Liver (tissue), 9 donors: Measurements from ENCODE around the gene CNKSR3. TPM values are rescaled to one million over a fixed set of nuclear protein-coding genes. Genes with fewer than 3 reads are reported as not detected.

Source experiments
- DNase-seq: peaks from one replicate; pipeline ENCODE4 v3.0.0-alpha.2; 2017; ENCODE audit warnings: low spot score
- H3K27ac ChIP-seq, 2 donors: one replicate each; pipeline ENCODE4 v1.7.0; 2013; ENCODE audit warnings: inconsistent platforms in 2 of 2, low read length in 2 of 2, control low read depth in 1 of 2, low read depth in 1 of 2, mild to moderate bottlenecking in 1 of 2
- H3K27me3 ChIP-seq, 4 donors: one replicate each; pipeline versions ENCODE4 v1.6.1 to v1.7.0; 2013; ENCODE audit warnings: low read length in 3 of 4, inconsistent platforms in 1 of 4, mild to moderate bottlenecking in 1 of 4, moderate library complexity in 1 of 4; ENCODE audit not compliant: control insufficient read depth in 4 of 4, insufficient read depth in 4 of 4
- H3K36me3 ChIP-seq, 4 donors: one replicate each; pipeline versions ENCODE4 v1.6.1 to v1.7.0; 2013; ENCODE audit warnings: low read length in 3 of 4, mild to moderate bottlenecking in 3 of 4, low read depth in 1 of 4, moderate library complexity in 1 of 4; ENCODE audit not compliant: control insufficient read depth in 4 of 4, insufficient read depth in 3 of 4
- H3K4me1 ChIP-seq, 4 donors: one replicate each; pipeline versions ENCODE4 v1.6.1 to v1.7.0; 2013; ENCODE audit warnings: low read length in 3 of 4, mild to moderate bottlenecking in 3 of 4, moderate library complexity in 1 of 4; ENCODE audit not compliant: control insufficient read depth in 4 of 4, insufficient read depth in 4 of 4
- H3K4me3 ChIP-seq, 3 donors: one replicate each; pipeline versions ENCODE4 v1.6.1 to v1.7.0; 2013; ENCODE audit warnings: low read length in 3 of 3, control low read depth in 1 of 3, low read depth in 1 of 3, mild to moderate bottlenecking in 1 of 3
- H3K9ac ChIP-seq, 2 donors: one replicate each; pipeline ENCODE4 v1.7.0; 2013; ENCODE audit warnings: low read length in 2 of 2, mild to moderate bottlenecking in 2 of 2, moderate library complexity in 2 of 2, control low read depth in 1 of 2, low read depth in 1 of 2
- H3K9me3 ChIP-seq, 4 donors: one replicate each; pipeline versions ENCODE4 v1.6.1 to v1.7.0; 2013; ENCODE audit warnings: low read length in 3 of 4; ENCODE audit not compliant: control insufficient read depth in 4 of 4
- ATF3 ChIP-seq: IDR thresholded peaks from 2 replicates; pipeline ENCODE4 v1.6.1; 2016; ENCODE audit warnings: antibody characterized with exemption
- FOXA2 ChIP-seq: IDR thresholded peaks from 2 replicates; pipeline ENCODE4 v1.6.1; 2016; ENCODE audit warnings: antibody characterized with exemption
- HNF4G ChIP-seq: IDR thresholded peaks from 2 replicates; pipeline ENCODE4 v1.6.1; 2016; ENCODE audit warnings: antibody characterized with exemption
- JUND ChIP-seq, 2 donors: IDR thresholded peaks; 2 replicates each; pipeline ENCODE4 v1.6.1; 2016; ENCODE audit warnings: antibody characterized with exemption in 2 of 2
- MAX ChIP-seq: IDR thresholded peaks from 2 replicates; pipeline ENCODE4 v1.6.1; 2016; ENCODE audit warnings: antibody characterized with exemption
- NR2F2 ChIP-seq: IDR thresholded peaks from 2 replicates; pipeline ENCODE4 v1.6.1; 2016; ENCODE audit warnings: antibody characterized with exemption
- REST ChIP-seq: IDR thresholded peaks from 2 replicates; pipeline ENCODE4 v1.6.1; 2016; ENCODE audit warnings: antibody characterized with exemption, mild to moderate bottlenecking
- RXRA ChIP-seq, 2 donors: IDR thresholded peaks; 2 replicates each; pipeline ENCODE4 v1.6.1; 2017 to 2018; ENCODE audit warnings: antibody characterized with exemption in 2 of 2, mild to moderate bottlenecking in 1 of 2
- SP1 ChIP-seq: IDR thresholded peaks from 2 replicates; pipeline ENCODE4 v1.6.1; 2018; ENCODE audit warnings: antibody characterized with exemption, mild to moderate bottlenecking
- YY1 ChIP-seq: IDR thresholded peaks from 2 replicates; pipeline ENCODE4 v1.6.1; 2016; ENCODE audit warnings: antibody characterized with exemption, mild to moderate bottlenecking
- ZBTB33 ChIP-seq: IDR thresholded peaks from 2 replicates; pipeline ENCODE4 v1.6.1; 2016; ENCODE audit warnings: antibody characterized with exemption
- WGBS: extraction: QIAGEN DNeasy Blood & Tissue Kit; methylation state at CpG from one replicate; pipeline ENCODE4 v1.1.7; 2013; 5-methylcytosine and 5-hydroxymethylcytosine counted together
- polyA plus RNA-seq, 2 donors: library from polyadenylated mRNA; stranded (reverse) in 1 of 2; unstranded in 1 of 2; fragments of 200-250 nt in 1 of 2; fragments of >200 nt in 1 of 2; fragmentation: Nextera tagmentation in 1 of 2; extraction: Ambion mirVana in 1 of 2; gene quantifications; one replicate each; pipeline versions ENCODE4 v1.2.1 to v1.2.3, GENCODE V29; 2013 to 2015
- total RNA-seq, 2 donors: library from RNA; depleted of rRNA; stranded (reverse); fragments of >200 nt; gene quantifications; one replicate each; pipeline ENCODE4 v1.2.3, GENCODE V29; 2014
- donor health status: healthy.
- donor health status: healthy.
- donor health status: healthy.
- donor health status: healthy.
- donor health status: healthy.

Gene CNKSR3
- total and polyA plus RNA-seq, 4 donors: 6.4 to 22.7 (median 15.0) TPM

GRCh38 chr6:154539593-154540269 is 29.2 kb upstream of the CNKSR3 start:
- DNase-seq: no peak
- WGBS: 92% methylated on average over 9 of the region's 9 CpGs
- no peak for TF ChIP-seq NR2F2
- no peak for TF ChIP-seq MAX
- TF ChIP-seq SP1: no peak
- no peak for TF ChIP-seq ATF3
- TF ChIP-seq JUND (IDR thresholded peaks at IDR 0.05): no peak
- TF ChIP-seq RXRA (IDR thresholded peaks at IDR 0.05): no peak
- no peak for TF ChIP-seq REST
- Histone ChIP-seq H3K27me3 (no peaks in the 10 kb centered on the region), H3K9ac (no peak overlapping the region), H3K27ac (no peak overlapping the region), H3K36me3 (no peaks in the 10 kb centered on the region), H3K9me3 (no peaks in the 10 kb centered on the region), H3K4me3 (no peak overlapping the region), H3K4me1 (peaks cover 0 to 17% (median 13%) of the 10 kb centered on the region in 4 donors)

GRCh38 chr6:154538640-154539191 is 28.2 kb upstream of the CNKSR3 start:
- 85% methylated on average over 3 of the region's 3 CpGs for WGBS
- Histone ChIP-seq H3K27me3 (no peaks in the 10 kb centered on the region), H3K27ac (no peak overlapping the region)

More at GRCh38 chr6:154538640-154539191, 28.2 kb upstream of the CNKSR3 start:
- peaks cover 0 to 17% (median 13%) of the 10 kb centered on the region in 4 donors for H3K4me1 ChIP-seq
- H3K36me3 ChIP-seq: no peaks in the 10 kb centered on the region
- no peak overlapping the region for H3K4me3 ChIP-seq
- H3K9ac ChIP-seq: no peak overlapping the region
- no peak for DNase-seq
- TF ChIP-seq FOXA2 (no peak), REST (no peak), NR2F2 (no peak), YY1 (no peak), SP1 (no peak), ZBTB33 (no peak), HNF4G (no peak)
- no peaks in the 10 kb centered on the region for H3K9me3 ChIP-seq
